ENCODE results near the gene KASH5.

- TF ChIP-seq CTCF (IDR thresholded peaks at IDR 0.05) = no peak
- no peak for TF ChIP-seq POLR2A (IDR thresholded peaks at IDR 0.05)
Measured at GRCh38 chr19:49390929-49391359, 2.9 kb downstream of the KASH5 start.

All from testis (tissue), 2 donors.